Activated CD8-positive, alpha-beta T cell treated with anti-CD3 and anti-CD28 coated beads for 36 hours (primary cell): ENCODE results near the gene RBP2. TPM values are rescaled to one million over a fixed set of nuclear protein-coding genes. Genes with fewer than 3 reads are reported as not detected.

Source experiments
- ATAC-seq: fragments of 200-7000 bp; cut with Tn5 transposase; one replicate; pipeline ENCODE4 v1.10.0; 2021; ENCODE audit warnings: mild to moderate bottlenecking, moderate library complexity
- CTCF ChIA-PET: fragments of 350-600 bp; sonication (Branson Sonifier 250); formaldehyde crosslinking; loops from one replicate; lab custom pipeline; 2021; ENCODE audit warnings: antibody characterized with exemption; lab: Charles Lee
- POLR2A ChIA-PET: fragments of 350-600 bp; sonication (Branson Sonifier 250); formaldehyde crosslinking; loops from one replicate; lab custom pipeline; 2021; ENCODE audit warnings: antibody characterized with exemption; lab: Charles Lee
- DNase-seq: peaks from one replicate; pipeline ENCODE4 v3.0.0-alpha.2; 2020
- H3K27ac Mint-ChIP-seq: one replicate; pipeline ENCODE4 v1.8.0; 2021; ENCODE audit warnings: mild to moderate bottlenecking, mixed read lengths
- H3K27me3 Mint-ChIP-seq: one replicate; pipeline ENCODE4 v1.8.0; 2021; ENCODE audit warnings: mixed read lengths
- H3K36me3 Mint-ChIP-seq: one replicate; pipeline ENCODE4 v1.8.0; 2021; ENCODE audit warnings: low read depth, mixed read lengths
- H3K4me1 Mint-ChIP-seq: one replicate; pipeline ENCODE4 v1.8.0; 2021; ENCODE audit warnings: low read depth, mixed read lengths
- H3K4me3 Mint-ChIP-seq: one replicate; pipeline ENCODE4 v1.8.0; 2021; ENCODE audit warnings: mild to moderate bottlenecking, moderate library complexity, mixed read lengths
- H3K9me3 Mint-ChIP-seq: one replicate; pipeline ENCODE4 v1.8.0; 2021; ENCODE audit warnings: mixed read lengths
- CTCF ChIP-seq: fragments of 200-600 bp; IDR thresholded peaks from one replicate; pipeline ENCODE4 v1.8.0; 2022; ENCODE audit warnings: antibody characterized with exemption, mild to moderate bottlenecking
- intact Hi-C: fragments of 100-400 bp; cut with micrococcal nuclease; formaldehyde crosslinking; loops from one replicate; pipeline ENCODE4 v1.10.0; 2022
- total RNA-seq, 2 experiments: library from RNA; stranded (reverse); gene quantifications; one replicate each; pipeline ENCODE4 v1.2.3, GENCODE V29; 2021

RBP2 gene
- total RNA-seq, 2 experiments from 2014 or later, result not detected

DNA sequence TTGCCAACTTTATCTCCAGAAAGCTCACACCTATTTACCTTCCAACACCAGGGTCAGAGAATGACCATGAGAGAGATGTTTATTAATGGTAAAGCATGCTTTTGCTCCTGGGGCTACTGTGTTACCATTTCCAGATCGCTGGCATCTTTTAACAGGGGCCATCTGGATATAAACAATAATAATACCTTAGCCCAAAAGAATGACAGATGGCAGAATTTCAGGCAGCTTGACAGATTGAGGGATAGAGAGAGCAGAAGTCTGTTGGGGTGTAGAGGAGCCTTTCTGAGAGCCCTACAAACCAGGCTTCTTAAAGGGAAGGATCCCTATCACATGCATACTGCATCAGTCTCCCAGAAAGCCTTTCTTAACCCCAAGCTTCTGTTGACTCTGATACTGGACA lies 45.5 kb upstream of the RBP2 start:
- ChIA-PET CTCF (interaction anchor here (1.7 kb wide), 1 partner anchor 46 kb away, joined by 4 read pairs; the partner anchor contains the start of gene RBP2), POLR2A (no interaction called here)
- DNase-seq (no peak), ATAC-seq (no peak)
- H3K36me3 Mint-ChIP-seq, result no peaks in the 10 kb centered on the region
- H3K9me3 Mint-ChIP-seq, result no peaks in the 10 kb centered on the region
- H3K4me1 Mint-ChIP-seq, result no peaks in the 10 kb centered on the region
- intact Hi-C loops, result no loop called here
- no peak for TF ChIP-seq CTCF
- H3K4me3 Mint-ChIP-seq, result no peak overlapping the region
- no peak overlapping the region for H3K27ac Mint-ChIP-seq
- no peaks in the 10 kb centered on the region for H3K27me3 Mint-ChIP-seq

DNA sequence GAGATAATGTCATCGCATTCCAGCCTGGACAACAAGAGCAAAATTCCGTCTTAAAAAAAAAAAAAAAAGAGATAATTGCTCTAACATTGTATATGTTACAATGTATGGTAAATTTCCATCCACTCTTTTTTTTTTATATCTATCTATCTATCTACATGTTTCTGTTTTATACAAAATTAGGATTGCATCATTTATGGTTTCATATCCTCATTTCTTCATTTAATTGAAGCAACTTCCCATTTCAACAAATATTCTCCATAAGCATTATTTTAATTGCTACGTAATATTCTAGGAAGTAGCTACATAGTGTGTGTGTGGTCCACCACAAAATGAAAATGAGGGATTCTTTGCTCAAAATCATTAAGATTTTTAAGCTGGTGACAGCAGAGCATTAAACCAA lies 44.8 kb upstream of the RBP2 start:
- DNase-seq (no peak), ATAC-seq (no peak)
- Mint-ChIP-seq H3K27ac (no peak overlapping the region), H3K36me3 (no peaks in the 10 kb centered on the region), H3K4me1 (no peaks in the 10 kb centered on the region), H3K9me3 (no peaks in the 10 kb centered on the region), H3K27me3 (no peaks in the 10 kb centered on the region), H3K4me3 (no peak overlapping the region)
- intact Hi-C loops, result no loop called here
- ChIA-PET POLR2A (no interaction called here), CTCF (interaction anchor here (1.7 kb wide), 1 partner anchor 45 kb away, joined by 4 read pairs; the partner anchor contains the start of gene RBP2)
- TF ChIP-seq CTCF, result no peak

DNA sequence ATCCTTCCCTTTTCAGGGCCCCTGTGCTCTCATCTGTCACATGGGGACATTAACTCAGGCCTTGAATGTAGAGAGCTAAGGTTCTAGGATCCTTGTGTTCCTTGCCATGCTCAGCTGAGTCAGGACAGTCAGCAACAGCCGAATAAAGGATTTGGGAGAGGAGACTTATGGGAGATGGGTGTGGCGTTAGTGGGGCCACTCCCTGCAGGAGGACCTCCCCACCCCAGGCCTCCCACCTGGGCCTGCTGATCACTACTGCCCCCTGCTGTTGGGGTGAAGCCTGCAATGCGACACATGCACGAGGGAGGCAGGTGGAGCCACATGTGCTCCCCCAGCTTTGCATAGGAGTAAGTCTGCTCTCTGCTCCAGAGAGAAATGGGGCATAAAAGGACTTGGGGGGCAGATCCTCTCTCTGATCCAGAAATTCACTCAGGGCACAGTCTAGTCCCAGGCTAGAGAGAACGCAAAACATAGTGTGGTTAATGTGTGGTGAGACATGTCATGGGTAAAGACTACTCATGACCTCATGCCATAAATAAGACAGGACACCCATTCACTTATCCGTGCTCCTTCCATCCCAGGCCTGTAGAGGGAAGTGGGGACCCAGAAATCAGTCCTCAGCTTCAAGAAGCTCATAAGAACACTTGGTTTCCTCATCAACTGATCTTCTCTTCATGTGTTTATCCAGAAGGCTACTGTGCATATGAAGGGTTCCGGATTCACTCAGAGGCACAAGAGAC lies 43.9 kb upstream of the RBP2 start:
- CTCF ChIA-PET, result interaction anchor here (1.0 to 1.4 kb wide), 3 partner anchors 11 to 93 kb away, joined by 3 to 4 read pairs (median 3); no protein-coding TSS in a partner anchor
- no peaks in the 10 kb centered on the region for H3K4me1 Mint-ChIP-seq
- H3K4me3 Mint-ChIP-seq, result no peak overlapping the region
- no peak overlapping the region for H3K27ac Mint-ChIP-seq
- POLR2A ChIA-PET, result no interaction called here
- ATAC-seq (no peak), DNase-seq (peak; percentile 46)
- peak; percentile 23 for TF ChIP-seq CTCF
- H3K36me3 Mint-ChIP-seq, result no peaks in the 10 kb centered on the region
- H3K27me3 Mint-ChIP-seq, result no peaks in the 10 kb centered on the region
- no peaks in the 10 kb centered on the region for H3K9me3 Mint-ChIP-seq
- intact Hi-C loops, result no loop called here

DNA sequence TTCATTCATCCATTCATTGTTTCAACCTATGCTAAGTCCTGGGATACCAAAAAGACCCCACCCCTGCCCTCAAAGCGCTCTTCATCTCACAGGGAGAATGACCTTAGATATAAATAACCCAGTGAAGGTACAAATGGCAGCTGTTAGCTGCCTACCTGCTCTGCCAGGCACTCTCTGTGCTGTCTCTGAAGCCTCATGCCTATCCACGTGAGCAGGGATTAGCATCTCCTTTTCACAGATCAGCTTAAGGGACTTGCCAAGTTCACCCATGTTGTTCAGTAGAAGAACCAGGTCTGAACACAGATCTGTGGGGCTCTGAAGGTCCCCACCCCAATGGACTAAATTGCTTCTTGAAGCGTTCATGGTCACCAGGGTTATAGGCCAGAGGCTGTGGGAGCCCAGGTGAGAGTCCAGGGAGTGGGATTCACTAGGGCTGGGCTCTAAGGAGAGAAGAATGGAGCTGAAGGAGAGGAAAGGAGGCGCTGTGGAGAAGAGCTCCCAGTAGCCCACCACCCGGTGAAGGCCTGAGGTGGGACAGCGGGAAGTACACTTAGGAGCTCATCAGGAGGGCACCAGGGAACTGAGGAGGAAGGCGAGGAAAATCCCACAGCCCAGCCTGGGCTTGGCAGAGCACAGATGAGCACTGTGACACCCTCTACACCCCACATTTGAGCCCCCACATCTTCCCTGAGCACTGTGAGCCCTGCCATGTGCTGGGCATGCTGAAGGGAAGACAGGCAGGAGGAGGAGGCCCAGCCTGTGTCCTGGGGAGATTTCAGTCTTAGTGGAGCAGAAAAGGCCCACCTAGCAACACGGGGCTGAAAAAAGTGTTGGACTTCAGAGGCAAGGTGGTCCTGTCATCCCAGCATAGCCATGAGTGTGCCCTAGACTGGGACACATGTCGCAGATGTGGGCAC lies 42.9 kb upstream of the RBP2 start:
- ChIA-PET POLR2A (no interaction called here), CTCF (interaction anchor here (1.0 to 1.4 kb wide), 3 partner anchors 11 to 92 kb away, joined by 3 to 4 read pairs (median 3); no protein-coding TSS in a partner anchor)
- ATAC-seq (no peak), DNase-seq (no peak)
- Mint-ChIP-seq H3K27ac (no peak overlapping the region), H3K4me3 (no peak overlapping the region), H3K4me1 (no peaks in the 10 kb centered on the region), H3K27me3 (no peaks in the 10 kb centered on the region), H3K36me3 (no peaks in the 10 kb centered on the region), H3K9me3 (no peaks in the 10 kb centered on the region)
- intact Hi-C loops, result no loop called here
- TF ChIP-seq CTCF, result no peak

GRCh38 chr3:139518306-139518705 lies 42.0 kb upstream of the RBP2 start:
- Mint-ChIP-seq H3K27me3 (no peaks in the 10 kb centered on the region), H3K9me3 (no peaks in the 10 kb centered on the region), H3K36me3 (no peaks in the 10 kb centered on the region), H3K27ac (no peak overlapping the region), H3K4me3 (no peak overlapping the region), H3K4me1 (no peaks in the 10 kb centered on the region)
- ChIA-PET POLR2A (no interaction called here), CTCF (no interaction called here)
- no peak for TF ChIP-seq CTCF
- ATAC-seq, result no peak
- DNase-seq, result no peak
- intact Hi-C loops, result no loop called here
